Upper lobe of right lung (tissue), 1 donor: ENCODE measurements around the gene TMEM255B. TPM values are rescaled to one million over a fixed set of nuclear protein-coding genes. Genes with fewer than 3 reads are reported as not detected.

Experiments used
- ATAC-seq: fragments of 200-7000 bp; cut with Tn5 transposase; one replicate; pipeline ENCODE4 v1.9.1; 2020; ENCODE audit warnings: mild to moderate bottlenecking, moderate library complexity
- DNase-seq: peaks from one replicate; pipeline ENCODE4 v3.0.0-alpha.2; 2020
- H3K27ac ChIP-seq: fragments of 200-600 bp; one replicate; pipeline ENCODE4 v1.8.0; 2022
- H3K27me3 ChIP-seq: fragments of 200-600 bp; one replicate; pipeline ENCODE4 v1.8.0; 2022; ENCODE audit warnings: mild to moderate bottlenecking
- H3K36me3 ChIP-seq: fragments of 200-600 bp; one replicate; pipeline ENCODE4 v1.8.0; 2022
- H3K4me1 ChIP-seq: fragments of 200-600 bp; one replicate; pipeline ENCODE4 v1.8.0; 2022
- H3K4me3 ChIP-seq: fragments of 200-600 bp; one replicate; pipeline ENCODE4 v1.8.0; 2022; ENCODE audit warnings: mild to moderate bottlenecking
- H3K9me3 ChIP-seq: fragments of 200-600 bp; one replicate; pipeline ENCODE4 v1.8.0; 2022
- intact Hi-C: fragments of 100-400 bp; cut with DNase I; formaldehyde crosslinking; loops from one replicate; pipeline ENCODE4 v1.11.0; 2022
- total RNA-seq: library from RNA; stranded (reverse); fragmentation: NEBNext Ultra II Directional; extraction: Animal tissue kit (Norgen Biotek cat#: 25700); gene quantifications from one replicate; pipeline ENCODE4 v1.2.1, GENCODE V29; 2021
- TF ChIP-seq, protein P1 (sequence below): fragments of 200-600 bp; IDR thresholded peaks from one replicate; pipeline ENCODE4 v1.8.0; 2022; ENCODE audit warnings: antibody characterized with exemption
- donor health status: DM: no; HTN: yes; CAD: no; lungs with severe emphysema.

Gene TMEM255B
- total RNA-seq, 1 donor from 2014 or later, result 43.6 TPM

DNA sequence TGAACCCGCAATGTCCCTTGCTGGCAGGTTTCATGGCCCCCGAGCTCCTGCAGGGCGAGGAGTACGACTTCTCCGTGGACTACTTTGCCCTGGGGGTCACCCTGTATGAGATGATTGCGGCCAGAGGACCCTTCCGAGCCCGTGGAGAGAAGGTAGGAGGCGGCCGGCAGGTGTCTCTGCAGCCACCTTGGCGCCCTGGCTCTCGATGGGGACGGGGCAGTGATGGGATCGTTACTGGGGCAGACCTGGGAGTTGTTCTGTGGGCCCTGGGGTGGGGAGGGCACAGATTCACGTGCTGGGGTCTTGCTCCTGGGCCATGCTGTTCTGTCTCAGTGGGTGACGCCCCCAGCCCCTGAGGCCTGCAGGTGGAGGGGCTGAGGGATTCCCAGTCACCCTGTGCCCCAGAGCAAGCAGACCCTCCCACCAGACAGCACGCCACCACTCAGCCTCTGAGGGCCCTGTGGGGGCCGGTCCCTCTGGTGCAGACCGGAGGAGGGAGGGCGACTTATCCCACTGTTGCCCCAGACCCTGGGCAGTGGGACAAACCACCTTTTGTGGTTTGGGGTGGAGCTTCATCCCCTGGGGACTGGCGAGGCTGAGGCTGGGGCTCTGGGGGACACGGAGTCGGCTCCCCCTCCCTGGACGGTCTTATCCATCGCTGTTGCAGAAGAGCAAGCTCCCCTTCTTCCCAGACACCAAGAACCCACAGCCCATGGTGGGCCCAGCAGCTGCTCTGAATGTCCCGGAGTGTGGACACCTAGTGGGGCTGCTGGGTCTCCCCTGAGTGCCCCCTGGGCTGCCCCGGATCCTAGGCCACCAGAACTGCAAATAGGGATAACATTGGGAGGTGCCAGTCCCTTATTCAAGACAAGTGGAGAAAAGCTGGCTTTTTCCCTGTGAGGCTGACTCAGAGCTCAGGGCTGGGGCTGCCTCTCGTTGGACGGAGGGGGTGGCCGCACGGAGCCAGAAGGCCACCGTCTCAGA lies 27.5 kb upstream of the TMEM255B start:
- Histone ChIP-seq H3K4me1 (no peaks in the 10 kb centered on the region), H3K9me3 (no peaks in the 10 kb centered on the region), H3K4me3 (no peak overlapping the region), H3K27ac (no peak overlapping the region), H3K27me3 (peaks cover 3% of the 10 kb centered on the region), H3K36me3 (no peaks in the 10 kb centered on the region)
- peak; percentile 61 for DNase-seq
- no peak for ATAC-seq
- TF ChIP-seq, protein P1, sequence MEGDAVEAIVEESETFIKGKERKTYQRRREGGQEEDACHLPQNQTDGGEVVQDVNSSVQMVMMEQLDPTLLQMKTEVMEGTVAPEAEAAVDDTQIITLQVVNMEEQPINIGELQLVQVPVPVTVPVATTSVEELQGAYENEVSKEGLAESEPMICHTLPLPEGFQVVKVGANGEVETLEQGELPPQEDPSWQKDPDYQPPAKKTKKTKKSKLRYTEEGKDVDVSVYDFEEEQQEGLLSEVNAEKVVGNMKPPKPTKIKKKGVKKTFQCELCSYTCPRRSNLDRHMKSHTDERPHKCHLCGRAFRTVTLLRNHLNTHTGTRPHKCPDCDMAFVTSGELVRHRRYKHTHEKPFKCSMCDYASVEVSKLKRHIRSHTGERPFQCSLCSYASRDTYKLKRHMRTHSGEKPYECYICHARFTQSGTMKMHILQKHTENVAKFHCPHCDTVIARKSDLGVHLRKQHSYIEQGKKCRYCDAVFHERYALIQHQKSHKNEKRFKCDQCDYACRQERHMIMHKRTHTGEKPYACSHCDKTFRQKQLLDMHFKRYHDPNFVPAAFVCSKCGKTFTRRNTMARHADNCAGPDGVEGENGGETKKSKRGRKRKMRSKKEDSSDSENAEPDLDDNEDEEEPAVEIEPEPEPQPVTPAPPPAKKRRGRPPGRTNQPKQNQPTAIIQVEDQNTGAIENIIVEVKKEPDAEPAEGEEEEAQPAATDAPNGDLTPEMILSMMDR, result no peak
- intact Hi-C loops, result no loop called here

DNA sequence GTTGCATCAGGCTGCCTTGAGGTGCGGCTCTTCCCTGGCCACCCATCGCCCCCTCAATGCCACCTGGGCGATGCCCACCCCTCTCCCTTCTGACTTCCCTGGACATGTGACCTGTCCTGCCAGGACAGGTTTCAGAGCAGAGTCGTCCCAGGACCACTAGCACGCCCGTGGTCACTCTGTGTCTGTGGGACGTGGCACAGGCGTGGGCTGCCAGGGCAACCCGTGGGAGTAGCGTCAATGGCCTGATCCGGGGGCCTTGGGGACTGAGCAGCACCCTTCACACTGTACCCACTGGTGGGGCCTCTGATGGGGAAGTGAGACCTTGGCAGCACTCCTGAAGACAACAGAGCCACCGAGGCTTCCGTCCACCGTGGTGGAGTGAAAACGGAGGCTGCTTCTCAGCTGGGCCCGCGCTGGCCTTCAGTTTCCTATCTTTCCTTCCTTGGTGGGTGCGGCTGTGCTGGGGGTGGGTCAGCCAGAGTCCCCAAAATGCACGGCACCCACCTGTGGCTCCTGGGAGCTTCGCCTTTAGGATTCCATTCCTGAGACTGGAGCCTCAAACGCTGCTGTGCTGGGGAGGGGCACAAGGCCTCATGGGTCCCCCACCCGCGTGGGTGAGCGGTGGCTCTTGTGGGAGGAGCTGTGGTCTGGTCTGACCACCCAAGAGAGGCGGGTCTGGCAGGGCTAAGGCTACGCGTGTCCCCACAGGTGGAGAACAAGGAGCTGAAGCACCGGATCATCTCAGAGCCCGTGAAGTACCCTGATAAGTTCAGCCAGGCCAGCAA lies 26.7 kb upstream of the TMEM255B start:
- Histone ChIP-seq H3K4me1 (no peaks in the 10 kb centered on the region), H3K4me3 (no peak overlapping the region), H3K27ac (no peak overlapping the region), H3K9me3 (no peaks in the 10 kb centered on the region), H3K36me3 (no peaks in the 10 kb centered on the region), H3K27me3 (peaks cover 8% of the 10 kb centered on the region)
- peak; percentile 57 for DNase-seq
- TF ChIP-seq, protein P1, result no peak
- ATAC-seq, result no peak
- intact Hi-C loops, result no loop called here

DNA sequence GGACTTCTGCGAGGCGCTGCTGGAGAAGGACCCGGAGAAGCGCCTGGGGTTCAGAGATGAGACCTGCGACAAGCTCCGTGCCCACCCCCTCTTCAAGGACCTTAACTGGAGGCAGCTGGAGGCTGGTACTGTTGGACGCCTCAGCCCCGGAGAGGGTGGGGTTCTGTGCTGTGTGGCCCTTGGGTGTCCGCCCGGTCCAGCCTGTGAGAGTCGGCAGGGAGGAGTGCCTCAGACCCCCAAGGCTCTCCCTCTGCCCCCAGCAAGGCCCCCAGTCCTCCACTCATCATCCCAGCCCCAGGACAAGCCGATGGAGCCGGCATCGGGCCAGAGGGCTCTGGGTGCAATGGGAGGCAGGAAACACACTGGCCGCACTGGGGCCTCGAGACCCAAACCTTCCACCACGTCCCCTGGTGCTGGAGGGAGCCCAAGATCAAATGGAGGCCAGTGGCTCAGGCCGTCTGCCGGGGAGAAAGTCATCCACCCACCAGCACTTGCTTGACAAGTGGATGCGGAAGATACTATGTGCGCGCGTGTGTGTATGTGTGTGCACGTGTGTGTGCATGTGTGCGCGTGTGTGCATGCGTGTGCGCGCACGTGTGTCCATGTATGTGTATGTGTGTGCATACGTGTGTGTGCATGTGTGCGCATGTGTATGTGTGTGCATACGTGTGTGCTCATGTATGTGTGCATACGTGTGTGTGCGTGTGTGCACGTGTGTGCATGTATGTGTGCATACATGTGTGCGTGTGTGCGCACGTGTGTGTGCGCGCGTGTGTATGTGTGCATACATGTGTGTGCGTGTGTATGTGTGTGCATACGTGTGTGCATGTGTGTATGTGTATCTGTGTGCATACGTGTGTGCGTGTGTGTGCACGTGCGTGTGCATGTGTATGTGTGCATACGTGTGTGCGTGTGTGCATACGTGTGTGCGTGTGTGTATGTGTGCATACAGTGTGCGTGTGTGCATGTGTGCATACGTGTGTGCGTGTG lies 25.8 kb upstream of the TMEM255B start:
- intact Hi-C loops, result no loop called here
- no peak overlapping the region for H3K4me3 ChIP-seq
- DNase-seq, result no peak
- H3K9me3 ChIP-seq, result no peaks in the 10 kb centered on the region
- no peaks in the 10 kb centered on the region for H3K36me3 ChIP-seq
- no peaks in the 10 kb centered on the region for H3K4me1 ChIP-seq
- H3K27ac ChIP-seq, result no peak overlapping the region
- H3K27me3 ChIP-seq, result peaks cover 12% of the 10 kb centered on the region
- TF ChIP-seq, protein P1, result no peak
- ATAC-seq, result no peak

DNA sequence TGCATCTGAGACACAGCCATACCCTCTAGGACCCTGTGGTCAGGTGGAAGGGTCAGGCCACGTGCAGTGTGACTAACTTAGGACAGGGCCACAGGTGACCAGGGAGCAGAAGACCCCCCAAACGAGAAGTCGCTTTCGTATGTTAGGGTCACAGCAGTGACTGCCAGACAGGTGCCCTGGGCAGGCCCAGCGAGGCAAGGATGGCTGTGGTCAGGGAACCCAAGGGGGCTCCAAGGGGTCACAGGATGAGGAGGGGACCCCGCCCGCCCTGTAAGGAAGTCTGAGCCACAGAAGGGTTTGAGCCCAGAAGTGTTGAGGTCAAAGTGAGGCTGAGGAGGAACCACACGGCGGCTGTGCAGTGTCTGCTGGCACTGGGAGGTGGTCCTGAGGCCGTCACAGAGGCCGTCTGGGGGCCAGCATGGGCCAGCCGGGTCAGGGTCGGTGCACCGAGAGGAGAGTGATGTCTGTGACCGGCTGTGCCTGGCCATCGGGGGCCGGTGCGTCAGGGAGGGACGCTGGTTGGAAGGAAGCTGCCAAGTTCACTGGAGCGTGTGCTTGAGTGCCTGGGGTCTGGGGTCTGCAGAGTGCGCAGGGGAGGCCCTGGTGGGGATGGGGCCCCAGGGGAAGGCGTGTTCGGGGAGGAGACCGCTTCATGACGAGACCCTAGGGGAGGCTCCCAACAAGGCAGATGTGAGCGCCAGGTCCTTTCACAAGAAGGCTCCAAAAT lies 24.8 kb upstream of the TMEM255B start:
- Histone ChIP-seq H3K4me1 (no peaks in the 10 kb centered on the region), H3K27me3 (peaks cover 12% of the 10 kb centered on the region), H3K9me3 (no peaks in the 10 kb centered on the region), H3K4me3 (no peak overlapping the region), H3K27ac (no peak overlapping the region), H3K36me3 (no peaks in the 10 kb centered on the region)
- intact Hi-C loops, result no loop called here
- ATAC-seq, result no peak
- TF ChIP-seq, protein P1, result no peak
- no peak for DNase-seq

DNA sequence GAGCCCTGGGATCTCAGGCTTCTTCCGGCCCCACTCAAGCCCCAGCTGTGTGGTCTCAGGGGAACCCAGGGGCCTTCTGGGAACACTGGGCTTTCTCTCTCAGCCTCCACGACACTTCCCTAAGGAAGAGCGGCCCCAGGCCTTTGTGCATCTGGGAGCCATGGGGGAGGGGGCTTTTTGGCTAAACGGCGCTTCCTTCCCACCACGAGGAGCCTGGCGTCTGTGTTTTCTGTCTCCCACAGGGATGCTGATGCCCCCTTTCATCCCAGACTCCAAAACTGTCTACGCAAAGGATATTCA lies 24.2 kb upstream of the TMEM255B start:
- DNase-seq (no peak), ATAC-seq (no peak)

More for the DNA sequence above, 24.2 kb upstream of the TMEM255B start:
- no peaks in the 10 kb centered on the region for H3K36me3 ChIP-seq
- H3K4me3 ChIP-seq, result no peak overlapping the region
- no peak overlapping the region for H3K27ac ChIP-seq
- no peaks in the 10 kb centered on the region for H3K9me3 ChIP-seq
- H3K4me1 ChIP-seq, result no peaks in the 10 kb centered on the region
- intact Hi-C loops, result no loop called here
- TF ChIP-seq, protein P1, result no peak
- peaks cover 12% of the 10 kb centered on the region for H3K27me3 ChIP-seq
